Liver (tissue), 9 donors: ENCODE data around the gene ALK. TPM values are rescaled to one million over a fixed set of nuclear protein-coding genes. Genes with fewer than 3 reads are reported as not detected.

Experiments used
- DNase-seq: peaks from one replicate; pipeline ENCODE4 v3.0.0-alpha.2; 2017; ENCODE audit warnings: low spot score
- H3K27ac ChIP-seq, 2 donors: one replicate each; pipeline ENCODE4 v1.7.0; 2013; ENCODE audit warnings: inconsistent platforms in 2 of 2, low read length in 2 of 2, control low read depth in 1 of 2, low read depth in 1 of 2, mild to moderate bottlenecking in 1 of 2
- H3K27me3 ChIP-seq, 4 donors: one replicate each; pipeline versions ENCODE4 v1.6.1 to v1.7.0; 2013; ENCODE audit warnings: low read length in 3 of 4, inconsistent platforms in 1 of 4, mild to moderate bottlenecking in 1 of 4, moderate library complexity in 1 of 4; ENCODE audit not compliant: control insufficient read depth in 4 of 4, insufficient read depth in 4 of 4
- H3K36me3 ChIP-seq, 4 donors: one replicate each; pipeline versions ENCODE4 v1.6.1 to v1.7.0; 2013; ENCODE audit warnings: low read length in 3 of 4, mild to moderate bottlenecking in 3 of 4, low read depth in 1 of 4, moderate library complexity in 1 of 4; ENCODE audit not compliant: control insufficient read depth in 4 of 4, insufficient read depth in 3 of 4
- H3K4me1 ChIP-seq, 4 donors: one replicate each; pipeline versions ENCODE4 v1.6.1 to v1.7.0; 2013; ENCODE audit warnings: low read length in 3 of 4, mild to moderate bottlenecking in 3 of 4, moderate library complexity in 1 of 4; ENCODE audit not compliant: control insufficient read depth in 4 of 4, insufficient read depth in 4 of 4
- H3K4me3 ChIP-seq, 3 donors: one replicate each; pipeline versions ENCODE4 v1.6.1 to v1.7.0; 2013; ENCODE audit warnings: low read length in 3 of 3, control low read depth in 1 of 3, low read depth in 1 of 3, mild to moderate bottlenecking in 1 of 3
- H3K9ac ChIP-seq, 2 donors: one replicate each; pipeline ENCODE4 v1.7.0; 2013; ENCODE audit warnings: low read length in 2 of 2, mild to moderate bottlenecking in 2 of 2, moderate library complexity in 2 of 2, control low read depth in 1 of 2, low read depth in 1 of 2
- H3K9me3 ChIP-seq, 4 donors: one replicate each; pipeline versions ENCODE4 v1.6.1 to v1.7.0; 2013; ENCODE audit warnings: low read length in 3 of 4; ENCODE audit not compliant: control insufficient read depth in 4 of 4
- CTCF ChIP-seq: fragments of 150-350 bp; IDR thresholded peaks from 2 replicates; pipeline ENCODE4 v1.5.1; 2017; ENCODE audit warnings: improper control_type of control experiment, low read depth, low read length; ENCODE audit not compliant: missing input control
- EGR1 ChIP-seq, 2 donors: IDR thresholded peaks; 2 replicates each; pipeline ENCODE4 v1.6.1; 2016 to 2018; ENCODE audit warnings: antibody characterized with exemption in 2 of 2, low read depth in 2 of 2
- FOXA1 ChIP-seq: IDR thresholded peaks from 2 replicates; pipeline ENCODE4 v1.6.1; 2016; ENCODE audit warnings: antibody characterized with exemption
- FOXA2 ChIP-seq: IDR thresholded peaks from 2 replicates; pipeline ENCODE4 v1.6.1; 2016; ENCODE audit warnings: antibody characterized with exemption
- GABPA ChIP-seq, 2 donors: IDR thresholded peaks in 1 of 2; conservative IDR thresholded peaks in 1 of 2; 2 replicates each; pipeline ENCODE4 v1.6.1; 2016; ENCODE audit warnings: antibody characterized with exemption in 2 of 2, mild to moderate bottlenecking in 1 of 2, moderate library complexity in 1 of 2
- HNF4A ChIP-seq, 2 donors: conservative IDR thresholded peaks; 2 replicates each; pipeline ENCODE4 v1.6.1; 2016; ENCODE audit warnings: antibody characterized with exemption in 2 of 2, mild to moderate bottlenecking in 2 of 2
- HNF4G ChIP-seq: IDR thresholded peaks from 2 replicates; pipeline ENCODE4 v1.6.1; 2016; ENCODE audit warnings: antibody characterized with exemption
- JUND ChIP-seq, 2 donors: IDR thresholded peaks; 2 replicates each; pipeline ENCODE4 v1.6.1; 2016; ENCODE audit warnings: antibody characterized with exemption in 2 of 2
- MAX ChIP-seq: IDR thresholded peaks from 2 replicates; pipeline ENCODE4 v1.6.1; 2016; ENCODE audit warnings: antibody characterized with exemption
- NR2F2 ChIP-seq: IDR thresholded peaks from 2 replicates; pipeline ENCODE4 v1.6.1; 2016; ENCODE audit warnings: antibody characterized with exemption
- RAD21 ChIP-seq, 2 donors: IDR thresholded peaks; 2 replicates each; pipeline ENCODE4 v1.6.1; 2016; ENCODE audit warnings: antibody characterized with exemption in 2 of 2, mild to moderate bottlenecking in 2 of 2
- RXRA ChIP-seq, 2 donors: IDR thresholded peaks; 2 replicates each; pipeline ENCODE4 v1.6.1; 2017 to 2018; ENCODE audit warnings: antibody characterized with exemption in 2 of 2, mild to moderate bottlenecking in 1 of 2
- TAF1 ChIP-seq: conservative IDR thresholded peaks from 2 replicates; pipeline ENCODE4 v1.6.1; 2016; ENCODE audit warnings: antibody characterized with exemption, mild to moderate bottlenecking
- YY1 ChIP-seq: IDR thresholded peaks from 2 replicates; pipeline ENCODE4 v1.6.1; 2016; ENCODE audit warnings: antibody characterized with exemption, mild to moderate bottlenecking
- ZBTB33 ChIP-seq: IDR thresholded peaks from 2 replicates; pipeline ENCODE4 v1.6.1; 2016; ENCODE audit warnings: antibody characterized with exemption
- WGBS: extraction: QIAGEN DNeasy Blood & Tissue Kit; methylation state at CpG from one replicate; pipeline ENCODE4 v1.1.7; 2013; 5-methylcytosine and 5-hydroxymethylcytosine counted together
- polyA plus RNA-seq, 2 donors: library from polyadenylated mRNA; stranded (reverse) in 1 of 2; unstranded in 1 of 2; fragments of 200-250 nt in 1 of 2; fragments of >200 nt in 1 of 2; fragmentation: Nextera tagmentation in 1 of 2; extraction: Ambion mirVana in 1 of 2; gene quantifications; one replicate each; pipeline versions ENCODE4 v1.2.1 to v1.2.3, GENCODE V29; 2013 to 2015
- total RNA-seq, 2 donors: library from RNA; depleted of rRNA; stranded (reverse); fragments of >200 nt; gene quantifications; one replicate each; pipeline ENCODE4 v1.2.3, GENCODE V29; 2014
- donor health status: healthy.
- donor health status: healthy.
- donor health status: healthy.
- donor health status: healthy.
- donor health status: healthy.

Gene ALK
- total and polyA plus RNA-seq, 4 donors = under 0.01 TPM; not detected in 3

GRCh38 chr2:29606104-29607037, 315.0 kb downstream of the ALK start:
- Histone ChIP-seq H3K27ac (no peak overlapping the region), H3K27me3 (no peaks in the 10 kb centered on the region), H3K4me1 (no peaks in the 10 kb centered on the region), H3K9ac (no peak overlapping the region), H3K9me3 (no peaks in the 10 kb centered on the region), H3K4me3 (no peak overlapping the region), H3K36me3 (no peaks in the 10 kb centered on the region)
- no peak for TF ChIP-seq HNF4A (conservative IDR thresholded peaks at IDR 0.05)
- DNase-seq = no peak
- WGBS = 94% methylated on average over 1 of the region's 1 CpG

GRCh38 chr2:29603341-29603740, 318.0 kb downstream of the ALK start:
- Histone ChIP-seq H3K4me3 (no peak overlapping the region), H3K9ac (no peak overlapping the region), H3K27me3 (no peaks in the 10 kb centered on the region), H3K4me1 (no peaks in the 10 kb centered on the region), H3K27ac (no peak overlapping the region), H3K36me3 (no peaks in the 10 kb centered on the region), H3K9me3 (no peaks in the 10 kb centered on the region)
- 24% methylated on average over 1 of the region's 1 CpG for WGBS
- DNase-seq = no peak
- TF ChIP-seq JUND (IDR thresholded peaks at IDR 0.05) = no peak
- no peak for TF ChIP-seq EGR1 (IDR thresholded peaks at IDR 0.05; ENCODE audit: low read depth in 2 of 2)
- TF ChIP-seq TAF1 = no peak
- TF ChIP-seq HNF4G = no peak
- no peak for TF ChIP-seq FOXA1
- no peak for TF ChIP-seq CTCF
- no peak for TF ChIP-seq GABPA (IDR thresholded peaks at IDR 0.05 in 1 of 2, conservative IDR thresholded peaks at IDR 0.05 in 1 of 2)
- no peak for TF ChIP-seq HNF4A (conservative IDR thresholded peaks at IDR 0.05)
- no peak for TF ChIP-seq RAD21 (IDR thresholded peaks at IDR 0.05)
- TF ChIP-seq RXRA (IDR thresholded peaks at IDR 0.05) = no peak
- TF ChIP-seq MAX = no peak
- no peak for TF ChIP-seq YY1
- TF ChIP-seq NR2F2 = no peak
- TF ChIP-seq FOXA2 = no peak

GRCh38 chr2:29601872-29602271, 319.5 kb downstream of the ALK start:
- no peak for TF ChIP-seq NR2F2
- TF ChIP-seq MAX = no peak
- TF ChIP-seq CTCF = no peak
- no peak for TF ChIP-seq ZBTB33
- no peak for TF ChIP-seq YY1
- TF ChIP-seq GABPA (IDR thresholded peaks at IDR 0.05 in 1 of 2, conservative IDR thresholded peaks at IDR 0.05 in 1 of 2) = no peak
- TF ChIP-seq HNF4G = no peak
- no peak for TF ChIP-seq HNF4A (conservative IDR thresholded peaks at IDR 0.05)
- TF ChIP-seq FOXA2 = no peak
- TF ChIP-seq RAD21 (IDR thresholded peaks at IDR 0.05) = no peak
- no peak for TF ChIP-seq TAF1
- no peak overlapping the region for H3K27ac ChIP-seq
- no peaks in the 10 kb centered on the region for H3K4me1 ChIP-seq
- no peaks in the 10 kb centered on the region for H3K36me3 ChIP-seq
- H3K4me3 ChIP-seq = no peak overlapping the region
- no peaks in the 10 kb centered on the region for H3K27me3 ChIP-seq
- WGBS = 91% methylated on average over 3 of the region's 3 CpGs
- no peak overlapping the region for H3K9ac ChIP-seq
- no peak for DNase-seq
- no peaks in the 10 kb centered on the region for H3K9me3 ChIP-seq
